GM21619 (cell line): ENCODE data around the gene PTPRN2.
"Not testable (repeated sequence)": the region's sequence is repeated elsewhere in the genome, so short reads cannot be mapped to it uniquely, and the experiment has no call there.

ENCODE experiments used
- ATAC-seq: cut with Tn5 transposase; IDR thresholded peaks from one replicate; pipeline ENCODE4 v1.9.1; 2021; ENCODE audit not compliant: unreplicated experiment

The PTPRN2 gene

DNA sequence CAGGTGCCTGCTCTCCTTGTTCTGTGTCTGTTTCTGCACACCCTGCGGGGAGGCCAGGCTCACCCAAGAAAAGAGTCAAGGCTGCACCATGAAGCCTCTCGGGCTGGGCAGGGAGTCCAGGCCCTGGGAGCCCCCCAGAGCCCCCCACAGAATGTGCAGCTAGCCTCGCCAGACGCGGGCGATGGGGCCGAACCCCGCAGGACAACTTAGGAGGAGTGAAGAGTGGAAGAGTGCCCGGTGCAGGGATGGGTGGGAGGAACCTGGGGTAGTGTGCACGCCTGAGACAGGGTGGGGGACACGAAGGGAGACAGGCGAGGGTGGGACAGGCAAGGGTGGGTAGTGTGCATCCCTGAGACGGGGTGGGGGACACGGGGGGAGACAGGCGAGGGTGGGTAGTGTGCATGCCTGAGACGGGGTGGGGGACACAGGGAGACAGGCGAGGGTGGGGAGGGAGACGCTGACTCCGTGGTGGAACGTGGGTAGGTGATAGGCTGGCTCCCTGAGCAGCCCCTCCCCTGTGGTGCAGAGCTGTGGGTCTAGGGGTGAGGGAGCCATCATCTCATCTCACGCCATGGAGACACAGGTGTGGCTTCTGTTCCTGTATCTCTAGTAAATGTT is 635.5 kb downstream of the PTPRN2 start:
- no peak for ATAC-seq

DNA sequence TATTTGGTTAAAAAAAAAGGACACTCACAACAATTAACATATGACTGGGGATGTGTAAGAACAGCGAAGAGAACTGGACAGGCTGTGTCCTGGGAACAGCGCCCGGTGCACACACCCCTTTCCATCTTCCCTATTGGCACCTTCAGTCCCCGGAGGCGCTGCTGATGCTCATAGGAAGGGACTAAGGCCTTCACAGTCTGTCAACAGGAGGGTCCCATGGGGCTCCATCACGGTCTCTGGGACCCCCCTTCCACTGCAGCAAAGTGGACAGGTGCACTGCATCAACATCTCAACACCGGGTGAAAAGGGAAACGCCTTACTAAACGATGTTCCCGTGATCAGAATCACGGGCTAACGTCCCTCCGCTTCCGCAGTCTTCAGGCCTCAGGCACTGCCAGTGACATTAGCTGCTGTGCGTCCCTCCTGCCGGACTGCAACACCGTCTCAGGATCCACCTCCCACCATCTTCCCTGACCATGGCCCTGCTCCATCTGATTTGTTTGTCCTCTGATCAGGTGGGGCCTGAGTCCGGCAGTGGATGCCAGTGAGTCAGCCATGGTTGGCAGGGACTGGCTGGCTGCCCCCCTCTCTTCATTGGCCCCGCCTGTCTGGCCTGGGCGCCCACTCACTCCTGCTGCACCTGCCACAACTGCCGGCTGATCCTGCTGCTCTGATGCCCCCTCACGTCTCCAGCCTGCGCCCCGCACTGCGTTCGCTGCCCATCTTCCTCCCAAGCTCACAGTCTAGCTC is 636.1 kb downstream of the PTPRN2 start:
- ATAC-seq, result no peak

DNA sequence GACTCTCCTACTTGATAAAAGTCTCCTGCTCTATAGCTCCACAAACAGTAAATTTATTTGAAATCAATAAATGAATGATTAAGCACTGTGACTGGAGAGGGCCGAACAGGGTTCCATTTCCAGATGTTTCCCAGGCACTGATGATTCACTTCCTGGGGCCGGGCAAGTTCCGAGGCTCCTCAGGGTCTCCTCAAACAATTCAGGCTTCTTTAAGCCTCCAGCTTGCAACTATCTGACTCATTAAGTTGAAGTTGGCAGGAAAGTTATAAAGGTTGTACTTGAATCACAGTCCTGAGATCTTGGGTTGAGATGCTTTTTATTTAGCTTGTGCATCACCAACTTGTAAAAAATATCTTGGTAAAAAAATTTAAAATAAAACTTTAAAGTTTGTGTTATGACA is 637.9 kb downstream of the PTPRN2 start:
- ATAC-seq, result no peak

DNA sequence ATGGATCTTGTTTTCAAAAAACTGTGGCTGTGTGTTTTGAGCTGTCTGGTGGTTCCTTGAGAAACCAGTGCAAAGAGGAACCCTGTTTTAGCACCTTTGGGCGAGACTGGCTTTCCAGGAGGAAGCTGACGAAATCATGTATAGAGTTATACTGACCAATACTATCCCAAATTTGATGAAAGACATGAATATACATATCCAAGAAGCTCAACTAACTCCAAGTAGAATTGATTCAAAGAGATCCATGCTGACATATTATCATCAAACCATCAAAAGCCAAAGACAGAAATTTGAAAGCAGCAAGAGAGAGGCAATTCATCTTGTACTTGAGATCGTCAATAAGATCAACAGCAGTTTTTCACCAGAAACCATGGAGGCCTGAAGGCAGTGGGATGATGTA is 640.1 kb downstream of the PTPRN2 start:
- no peak for ATAC-seq

DNA sequence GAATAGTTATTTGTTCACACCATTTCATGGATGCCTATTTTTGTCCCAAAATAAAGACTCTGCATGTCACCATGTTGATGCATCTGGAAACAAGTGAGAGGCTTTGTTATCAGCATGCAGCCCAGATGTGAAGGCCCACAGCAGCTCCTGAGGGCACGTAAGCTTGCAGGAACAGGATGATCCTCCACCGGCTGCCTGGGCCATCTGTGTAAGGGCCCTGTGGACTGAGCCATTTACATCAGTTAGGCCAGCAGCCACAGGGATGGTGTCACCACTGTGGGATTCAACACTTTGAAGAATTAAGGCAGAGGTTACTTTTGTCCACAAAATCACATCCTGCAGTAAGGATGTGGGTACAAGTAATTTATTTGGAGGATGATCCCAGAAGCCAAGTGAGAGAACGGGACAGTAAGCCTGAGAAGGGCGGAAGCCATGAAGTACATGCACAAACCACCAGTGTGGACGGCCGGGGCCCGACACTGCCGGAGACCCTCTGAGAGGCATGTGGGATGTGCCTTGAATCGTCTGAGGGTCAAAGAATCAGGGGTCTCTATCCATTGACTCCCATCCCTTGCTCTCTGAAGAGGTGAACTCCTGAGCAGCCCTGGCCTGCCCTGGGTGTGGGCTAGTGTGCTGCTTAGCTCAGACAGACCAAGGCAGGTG is 641.1 kb downstream of the PTPRN2 start:
- ATAC-seq, result no peak

DNA sequence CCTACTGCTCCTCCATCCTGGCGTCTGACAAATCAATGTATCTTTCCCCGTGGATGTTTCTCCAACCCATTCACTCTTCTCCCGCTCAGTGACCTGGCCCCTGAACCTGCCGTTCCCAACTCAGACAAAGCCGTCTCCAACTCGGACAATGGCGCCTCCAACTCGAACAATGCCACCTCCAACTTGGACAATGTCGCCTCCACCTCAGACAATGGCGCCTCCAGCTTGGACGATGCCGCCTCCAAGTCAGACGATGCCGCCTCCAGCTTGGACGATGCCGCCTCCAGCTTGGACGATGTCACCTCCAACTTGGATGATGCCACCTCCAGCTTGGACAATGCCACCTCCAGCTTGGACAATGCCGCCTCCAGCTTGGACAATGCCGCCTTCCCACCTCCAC is 642.2 kb downstream of the PTPRN2 start:
- no peak for ATAC-seq

DNA sequence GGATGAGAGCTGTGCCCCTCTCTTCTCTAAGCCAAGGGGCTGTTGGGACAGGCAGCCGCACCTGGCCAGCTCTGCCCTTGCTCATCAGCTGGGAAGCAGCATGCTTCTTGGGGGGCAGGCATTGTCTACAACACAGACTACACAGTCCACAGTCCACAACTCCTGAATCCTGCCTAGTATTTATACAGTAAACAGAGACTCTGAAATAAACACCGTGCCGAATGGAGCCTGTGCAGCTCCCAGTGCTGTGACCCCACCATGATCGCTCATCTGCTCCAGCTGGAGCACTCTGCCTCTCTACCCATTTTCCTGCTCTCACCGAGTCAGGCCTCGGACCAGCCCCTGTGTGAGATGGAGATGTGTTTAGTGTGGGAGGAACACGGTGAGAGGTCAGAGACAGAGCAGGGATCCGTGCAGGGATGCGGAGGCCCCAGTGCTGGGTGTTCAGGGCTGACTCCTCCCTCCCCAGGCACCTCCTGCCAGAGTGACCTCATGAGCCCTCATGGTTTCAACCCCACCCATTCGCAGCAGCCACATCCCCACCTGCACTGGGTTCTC is 642.8 kb downstream of the PTPRN2 start:
- ATAC-seq, result no peak

DNA sequence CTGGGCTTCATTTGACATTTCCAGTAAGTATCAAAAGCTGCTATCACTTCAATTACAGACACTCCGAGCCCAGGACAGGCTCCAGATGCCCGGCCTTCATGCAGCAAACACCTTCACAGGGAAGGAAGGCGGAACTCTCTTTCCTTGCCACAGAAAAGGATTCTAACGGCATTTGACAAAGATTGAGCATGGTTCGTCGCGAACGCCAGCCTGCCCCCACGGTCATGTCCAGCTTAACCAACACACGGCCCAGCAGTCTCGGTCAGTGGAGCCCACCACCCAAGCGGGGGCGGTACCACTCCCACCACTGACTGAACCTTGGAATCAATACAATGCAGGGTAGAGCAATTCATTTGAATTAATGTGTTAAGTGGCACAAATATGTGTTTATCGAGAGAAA is 643.6 kb downstream of the PTPRN2 start:
- ATAC-seq, result no peak

DNA sequence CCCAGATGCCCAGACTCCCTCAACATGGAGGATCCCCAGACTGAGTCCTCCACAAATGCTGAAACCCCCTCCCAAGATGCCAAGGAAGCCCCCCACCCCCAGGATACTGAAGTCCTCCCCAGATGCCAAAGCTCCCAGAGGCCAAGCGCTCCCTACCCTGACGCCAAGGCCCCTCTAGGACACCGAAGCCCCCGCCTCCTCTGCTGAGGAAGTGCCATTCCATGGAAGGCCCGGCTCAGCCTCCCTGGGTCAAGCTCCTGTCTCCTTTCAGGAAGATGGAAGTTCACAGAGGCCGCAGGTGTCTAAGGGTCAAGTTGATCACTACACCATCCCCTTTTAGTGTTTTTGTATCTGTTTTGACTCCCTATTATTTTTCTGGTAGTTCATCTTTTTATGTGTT is 644.1 kb downstream of the PTPRN2 start:
- no peak for ATAC-seq

DNA sequence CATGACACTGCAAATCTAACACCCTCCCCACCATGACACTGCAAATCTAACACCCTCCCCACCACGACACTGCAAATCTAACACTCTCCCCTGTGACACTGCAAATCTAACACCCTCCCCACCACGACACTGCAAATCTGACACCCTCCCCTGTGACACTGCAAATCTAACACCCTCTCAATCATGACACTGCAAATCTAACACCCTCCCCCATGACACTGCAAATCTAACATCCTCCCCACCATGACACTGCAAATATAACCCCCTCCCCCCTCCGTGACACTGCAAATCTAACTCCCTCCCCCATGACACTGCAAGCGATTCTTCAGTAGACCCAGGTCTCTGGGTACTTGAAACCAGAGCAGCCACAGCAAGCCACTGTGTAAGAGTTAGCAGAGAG is 646.4 kb downstream of the PTPRN2 start:
- no peak for ATAC-seq

DNA sequence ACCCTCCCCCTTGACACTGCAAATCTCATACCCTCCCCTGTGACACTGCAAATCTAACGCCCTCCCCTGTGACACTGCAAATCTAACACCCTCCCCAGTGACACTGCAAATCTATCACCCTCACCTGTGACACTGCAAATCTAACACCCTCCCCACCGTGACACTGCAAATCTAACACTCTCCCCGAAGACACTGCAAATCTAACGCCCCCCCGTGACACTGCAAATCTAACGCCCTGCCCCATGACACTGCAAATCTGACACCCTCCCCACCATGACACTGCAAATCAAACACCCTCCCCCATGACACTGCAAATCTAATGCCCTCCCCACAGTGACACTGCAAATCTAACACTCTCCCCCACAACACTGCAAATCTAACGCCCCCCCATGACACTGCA is 647.1 kb downstream of the PTPRN2 start:
- ATAC-seq, result no peak

DNA sequence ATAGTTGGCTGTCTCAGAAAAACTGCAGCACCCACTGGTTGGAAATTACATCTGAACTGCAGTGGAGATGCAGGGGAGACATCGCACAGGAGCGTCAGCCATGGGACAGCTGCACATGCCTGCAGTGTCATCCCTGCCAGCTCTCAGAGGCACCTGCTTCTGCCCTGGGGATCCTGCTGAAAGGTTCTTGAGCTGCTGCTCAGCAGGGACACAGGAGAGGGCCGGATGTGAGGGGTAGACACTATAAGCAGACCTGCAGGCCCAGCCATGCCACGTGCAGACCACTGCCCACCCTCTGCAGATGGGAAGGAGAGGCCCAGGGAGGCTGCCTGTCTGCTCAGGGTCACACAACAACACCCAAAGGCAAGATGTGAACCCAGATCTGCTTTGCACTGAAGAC is 649.4 kb downstream of the PTPRN2 start:
- no peak for ATAC-seq

DNA sequence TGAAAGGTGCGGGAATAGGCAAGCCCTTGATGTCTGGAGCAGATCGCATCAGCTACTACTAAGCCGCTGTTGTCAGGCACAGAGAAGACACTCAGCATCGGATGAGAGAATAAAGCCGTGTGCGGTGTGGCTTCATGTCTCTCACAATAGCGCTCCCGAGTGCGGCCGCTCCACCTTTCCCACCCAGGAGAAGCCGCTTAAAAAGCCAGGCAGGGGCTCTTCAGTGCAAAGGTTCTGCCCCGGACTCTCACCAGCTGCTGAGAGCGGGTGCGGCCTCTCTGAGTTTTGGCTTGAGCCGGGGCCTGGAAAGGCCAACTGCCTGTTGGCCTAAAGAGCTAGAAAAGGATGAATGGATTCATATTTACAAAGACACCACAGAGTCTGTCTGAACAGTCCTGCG is 650.2 kb downstream of the PTPRN2 start:
- ATAC-seq, result no peak

DNA sequence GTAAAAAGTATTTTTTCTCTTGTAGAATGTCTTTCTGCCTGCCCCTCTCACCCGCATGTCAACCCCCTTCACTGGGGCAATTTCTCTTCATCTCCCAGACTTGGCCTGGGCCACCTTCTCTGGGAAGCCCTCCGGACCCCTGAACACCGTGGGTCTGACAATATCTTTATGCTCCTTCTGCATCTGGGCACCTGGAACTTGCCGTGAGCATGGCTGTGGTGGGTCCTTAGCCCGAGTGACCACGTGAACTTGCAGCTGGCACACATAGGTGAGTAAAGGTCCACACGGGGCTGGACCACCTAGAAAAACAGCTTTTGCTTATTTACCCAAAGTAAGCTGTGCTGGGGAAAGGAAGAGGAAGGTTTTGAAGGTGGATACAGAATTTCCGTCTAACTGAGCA is 650.6 kb downstream of the PTPRN2 start:
- ATAC-seq, result no peak

DNA sequence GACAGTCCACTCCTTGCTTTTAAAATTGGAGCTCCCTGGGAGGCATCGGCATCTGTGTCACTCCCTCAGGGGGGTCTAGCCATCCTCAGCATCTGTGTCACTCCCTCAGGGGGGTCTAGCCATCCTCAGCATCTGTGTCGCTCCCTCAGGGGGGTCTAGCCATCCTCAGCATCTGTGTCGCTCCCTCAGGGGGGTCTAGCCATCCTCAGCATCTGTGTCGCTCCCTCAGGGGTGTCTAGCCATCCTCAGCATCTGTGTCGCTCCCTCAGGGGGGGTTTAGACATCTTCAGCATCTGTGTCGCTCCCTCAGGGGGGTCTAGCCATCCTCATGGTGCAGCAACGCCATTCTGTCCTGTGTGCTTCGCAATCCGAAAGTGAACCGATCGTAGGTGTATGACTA is 651.9 kb downstream of the PTPRN2 start:
- not testable (repeated sequence) for ATAC-seq

DNA sequence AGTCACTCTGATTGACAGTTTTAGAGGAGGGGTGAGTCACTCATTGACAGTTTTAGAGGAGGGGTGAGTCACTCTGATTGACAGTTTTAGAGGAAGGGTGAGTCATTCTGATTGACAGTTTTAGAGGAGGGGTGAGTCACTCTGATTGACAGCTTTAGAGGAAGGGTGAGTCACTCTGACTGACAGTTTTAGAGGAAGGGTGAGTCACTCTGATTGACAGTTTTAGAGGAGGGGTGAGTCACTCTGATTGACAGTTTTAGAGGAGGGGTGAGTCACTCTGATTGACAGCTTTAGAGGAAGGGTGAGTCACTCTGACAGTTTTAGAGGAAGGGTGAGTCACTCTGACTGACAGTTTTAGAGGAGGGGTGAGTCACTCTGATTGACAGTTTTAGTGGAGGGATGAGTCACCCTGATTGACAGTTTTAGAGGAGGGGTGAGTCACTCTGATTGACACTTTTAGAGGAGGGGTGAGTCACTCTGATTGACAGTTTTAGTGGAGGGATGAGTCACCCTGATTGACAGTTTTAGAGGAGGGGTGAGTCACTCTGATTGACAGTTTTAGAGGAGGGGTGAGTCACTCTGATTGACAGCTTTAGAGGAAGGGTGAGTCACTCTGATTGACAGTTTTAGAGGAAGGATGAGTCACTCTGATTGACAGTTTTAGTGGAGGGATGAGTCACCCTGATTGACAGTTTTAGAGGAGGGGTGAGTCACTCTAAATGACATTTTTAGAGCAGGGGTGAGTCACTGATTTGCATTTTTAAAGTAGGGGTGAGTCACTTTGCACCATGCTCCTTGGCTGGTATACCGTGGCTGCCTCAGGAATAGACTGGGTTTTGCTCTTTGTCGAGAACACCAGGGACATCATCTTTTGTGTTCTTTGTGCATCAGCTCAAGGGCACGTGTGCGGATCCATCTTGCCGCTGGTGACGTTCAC is 654.1 kb downstream of the PTPRN2 start:
- not testable (repeated sequence) for ATAC-seq

DNA sequence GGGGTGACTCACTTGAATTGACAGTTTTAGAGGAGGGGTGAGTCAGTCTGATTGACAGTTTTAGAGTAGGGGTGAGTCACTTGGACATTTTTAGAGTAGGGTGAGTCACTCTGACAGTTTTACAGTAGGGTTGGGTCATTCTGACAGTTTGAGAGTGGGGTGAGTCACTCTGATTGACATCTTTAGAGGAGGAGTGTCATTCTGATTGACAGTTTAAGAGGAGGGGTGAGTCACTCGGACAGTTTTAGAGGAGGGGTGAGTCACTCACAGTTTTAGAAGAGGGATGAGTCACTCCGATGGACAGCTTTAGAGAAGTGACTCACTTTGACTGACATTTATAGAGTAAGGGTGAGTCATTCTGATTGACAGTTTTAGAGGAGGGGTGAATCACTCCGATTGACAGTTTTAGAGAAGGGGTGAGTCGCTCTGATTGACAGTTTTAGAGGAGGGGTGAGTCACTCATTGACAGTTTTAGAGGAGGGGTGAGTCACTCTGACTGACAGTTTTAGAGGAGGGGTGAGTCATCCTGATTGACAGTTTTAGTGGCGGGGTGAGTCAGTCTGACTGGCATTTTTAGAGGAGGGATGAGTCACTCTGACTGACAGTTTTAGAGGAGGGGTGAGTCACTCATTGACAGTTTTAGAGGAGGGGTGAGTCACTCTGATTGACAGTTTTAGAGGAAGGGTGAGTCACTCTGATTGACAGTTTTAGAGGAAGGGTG is 655.0 kb downstream of the PTPRN2 start:
- no peak for ATAC-seq

DNA sequence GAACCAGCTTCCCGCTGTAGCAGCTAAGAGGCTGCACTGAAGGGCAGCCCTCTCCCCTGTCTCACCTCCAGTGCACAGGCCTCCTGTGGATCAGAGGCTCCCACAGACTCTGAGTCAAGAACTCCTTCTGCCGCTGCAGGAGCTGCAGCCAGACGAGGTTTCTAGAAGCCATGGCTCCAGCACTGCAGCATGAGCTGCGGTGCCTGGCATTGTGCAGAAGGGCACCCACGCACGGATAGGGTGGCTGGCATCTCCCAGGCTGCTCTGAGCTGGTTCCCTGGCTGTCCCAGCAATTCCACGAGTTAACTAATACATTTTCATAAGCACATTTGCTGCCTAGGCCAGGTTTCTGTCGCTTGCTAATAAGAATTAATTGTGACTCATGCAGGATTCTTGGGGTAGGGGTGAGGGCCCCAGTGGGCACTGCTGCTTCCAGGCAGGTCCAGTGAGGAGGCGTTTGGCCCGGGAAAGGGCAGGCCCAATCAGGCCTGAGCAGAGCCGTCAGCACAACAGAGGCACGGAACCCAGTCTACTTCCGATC is 656.6 kb downstream of the PTPRN2 start:
- no peak for ATAC-seq

DNA sequence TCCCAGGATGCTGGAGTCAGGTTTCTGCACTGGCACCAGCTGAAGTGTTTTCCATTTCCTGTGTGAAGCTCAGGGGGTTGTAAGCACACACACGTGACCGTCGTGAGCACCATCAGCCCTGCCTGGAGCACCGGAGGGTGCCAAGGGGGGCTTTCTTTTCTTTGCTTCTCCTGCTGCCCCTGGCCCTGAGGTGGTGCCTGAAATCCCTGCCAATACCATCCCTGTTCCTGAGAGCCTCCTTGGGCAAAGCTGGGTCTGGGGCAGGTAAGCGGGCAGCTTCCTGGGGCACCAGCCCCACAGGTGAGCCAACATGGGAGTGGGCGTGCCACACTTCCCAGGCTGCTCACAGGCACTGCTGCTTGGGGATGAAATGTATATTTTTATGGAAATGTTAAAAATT is 657.2 kb downstream of the PTPRN2 start:
- ATAC-seq, result no peak

DNA sequence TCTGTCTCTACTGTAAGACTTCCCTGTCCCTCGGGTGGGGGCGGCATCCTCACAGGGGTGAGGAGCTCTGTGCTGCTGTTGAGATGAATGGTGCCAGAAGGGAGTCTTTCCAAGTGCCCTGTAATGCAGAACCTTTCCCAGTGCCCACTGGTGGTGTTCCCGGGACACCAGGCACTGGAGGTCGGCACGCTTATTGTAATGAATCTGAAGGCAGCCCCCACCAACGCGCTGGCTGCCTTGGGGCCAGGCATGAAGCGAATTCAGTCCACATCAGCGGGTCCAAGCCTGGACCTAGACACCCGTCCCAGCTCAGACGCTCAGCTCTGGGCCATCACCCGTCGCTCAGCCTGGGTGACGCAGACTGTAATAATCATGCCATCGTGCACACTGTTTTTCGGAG is 658.0 kb downstream of the PTPRN2 start:
- ATAC-seq, result no peak
